HG02610 (cell line): Measurements from ENCODE around the gene KCNK10.

ENCODE experiments used
- ATAC-seq: cut with Tn5 transposase; IDR thresholded peaks from one replicate; pipeline ENCODE4 v1.9.1; 2021; ENCODE audit warnings: mild to moderate bottlenecking, moderate library complexity; ENCODE audit not compliant: unreplicated experiment

Gene KCNK10, protein sequence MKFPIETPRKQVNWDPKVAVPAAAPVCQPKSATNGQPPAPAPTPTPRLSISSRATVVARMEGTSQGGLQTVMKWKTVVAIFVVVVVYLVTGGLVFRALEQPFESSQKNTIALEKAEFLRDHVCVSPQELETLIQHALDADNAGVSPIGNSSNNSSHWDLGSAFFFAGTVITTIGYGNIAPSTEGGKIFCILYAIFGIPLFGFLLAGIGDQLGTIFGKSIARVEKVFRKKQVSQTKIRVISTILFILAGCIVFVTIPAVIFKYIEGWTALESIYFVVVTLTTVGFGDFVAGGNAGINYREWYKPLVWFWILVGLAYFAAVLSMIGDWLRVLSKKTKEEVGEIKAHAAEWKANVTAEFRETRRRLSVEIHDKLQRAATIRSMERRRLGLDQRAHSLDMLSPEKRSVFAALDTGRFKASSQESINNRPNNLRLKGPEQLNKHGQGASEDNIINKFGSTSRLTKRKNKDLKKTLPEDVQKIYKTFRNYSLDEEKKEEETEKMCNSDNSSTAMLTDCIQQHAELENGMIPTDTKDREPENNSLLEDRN

DNA sequence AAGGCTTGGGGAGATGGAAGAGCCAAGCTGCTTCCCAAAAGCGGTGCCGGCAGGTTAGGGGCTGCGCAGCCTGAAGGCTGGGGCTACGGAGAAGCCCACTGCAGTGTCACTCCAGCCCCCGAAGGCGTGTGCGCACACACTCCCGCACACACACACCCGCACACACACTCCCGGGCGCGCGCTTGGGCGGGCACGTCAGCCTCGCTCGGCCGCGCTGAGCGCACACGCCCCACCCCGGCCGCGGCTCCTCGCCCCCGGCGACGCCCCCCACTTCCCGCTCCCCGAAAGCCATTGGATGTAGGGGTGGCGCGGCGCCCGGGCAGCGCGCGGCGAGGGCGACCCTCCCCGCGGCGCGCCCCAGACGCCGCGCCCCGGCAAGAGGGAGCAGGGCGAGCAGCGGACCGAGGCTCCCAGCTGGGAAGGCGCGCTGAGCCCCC is at the start of gene KCNK10:
KCNK10 (minus strand) TSS at position 184 of the 437 bp plus-strand sequence. CDS start 471 bp downstream, outside the sequence.
- peak; percentile 16 for ATAC-seq

DNA sequence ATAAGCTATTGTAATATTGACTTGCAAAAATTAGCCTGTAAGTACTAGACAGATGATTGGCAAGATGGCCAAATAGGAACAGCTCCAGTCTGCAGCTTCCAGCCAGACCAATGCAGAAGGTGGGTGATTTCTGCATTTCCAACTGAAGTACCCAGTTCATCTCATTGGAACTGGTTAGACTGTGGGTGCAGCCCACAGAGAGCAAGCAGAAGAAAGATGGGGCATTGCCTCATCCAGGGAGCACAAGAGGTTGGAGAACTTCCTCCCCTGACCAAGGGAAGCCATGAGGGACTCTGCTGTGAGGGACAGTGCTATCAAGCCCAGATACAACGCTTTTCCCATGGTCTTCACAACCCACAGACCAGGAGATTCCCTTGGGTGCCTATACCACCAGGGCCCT is 46.4 kb upstream of the KCNK10 start:
- ATAC-seq, result no peak

DNA sequence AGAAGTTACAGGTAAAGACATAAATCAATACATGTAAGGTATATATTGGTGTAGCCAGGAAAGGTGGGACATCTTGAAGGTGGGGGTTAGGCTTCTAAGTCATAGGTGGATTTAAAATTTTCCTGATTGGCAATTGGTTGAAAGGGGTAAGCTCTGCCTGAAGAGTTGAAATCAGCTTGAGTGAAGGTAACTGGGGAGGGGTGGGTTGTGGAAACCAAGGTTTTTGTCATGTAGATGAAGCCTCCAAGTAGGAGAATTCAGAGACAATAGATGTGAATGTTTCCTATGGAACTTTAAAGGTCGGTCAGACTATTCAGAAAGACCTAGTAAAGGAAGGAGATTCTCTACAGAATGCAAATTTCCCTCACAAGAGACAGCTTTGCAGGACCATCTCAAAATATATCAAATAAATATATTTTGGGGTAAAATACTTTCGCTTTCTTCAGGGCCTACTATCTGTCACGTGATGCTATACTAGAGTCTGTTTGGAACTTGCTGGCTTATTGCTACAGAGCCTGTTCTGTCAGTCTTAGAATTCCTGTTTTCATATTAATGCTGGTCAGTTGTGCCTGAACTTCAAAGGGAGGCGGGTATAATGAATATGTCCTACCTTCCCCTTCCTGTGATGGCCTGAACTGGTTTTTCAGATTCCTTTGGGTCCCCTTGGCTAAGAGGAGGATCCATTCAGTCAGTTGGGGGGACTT is 41.8 kb upstream of the KCNK10 start:
- no peak for ATAC-seq

DNA sequence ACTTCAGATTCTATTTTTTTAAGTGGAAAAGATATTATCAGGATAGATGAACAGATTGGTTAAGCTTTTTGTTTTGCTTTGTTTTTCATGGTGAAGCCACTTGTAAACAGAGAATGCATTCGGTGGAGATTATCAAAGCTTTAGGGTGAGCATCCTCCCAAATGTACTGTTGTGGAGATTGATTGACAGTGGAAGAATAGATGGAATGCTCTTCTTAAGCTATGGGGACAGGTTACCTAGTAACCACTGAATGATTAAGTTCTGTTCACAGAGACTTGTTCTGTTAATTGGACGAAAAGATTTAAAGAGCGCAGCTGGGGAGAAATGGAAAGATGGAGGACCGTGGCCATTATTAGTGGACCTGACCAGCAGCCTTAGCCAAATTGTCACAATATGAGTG is 40.6 kb upstream of the KCNK10 start:
- ATAC-seq, result no peak

DNA sequence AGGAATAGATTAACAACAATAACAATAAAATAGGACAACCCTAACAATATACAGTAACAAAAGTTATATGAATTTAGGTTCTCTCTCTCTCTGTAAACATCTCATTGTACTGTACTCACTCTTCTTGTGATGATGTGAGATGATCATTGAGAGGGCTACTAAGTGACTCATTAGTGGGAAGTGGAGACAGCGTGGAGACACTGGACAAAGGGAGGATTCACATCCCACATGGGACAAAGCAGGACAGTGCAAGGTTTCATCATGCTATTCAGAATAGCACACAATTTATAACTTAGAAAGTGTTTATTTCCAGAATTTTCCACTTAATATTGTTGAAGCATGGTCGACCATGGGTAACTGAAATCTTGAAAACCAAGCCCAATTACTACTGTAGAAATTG is 36.4 kb upstream of the KCNK10 start:
- no peak for ATAC-seq

DNA sequence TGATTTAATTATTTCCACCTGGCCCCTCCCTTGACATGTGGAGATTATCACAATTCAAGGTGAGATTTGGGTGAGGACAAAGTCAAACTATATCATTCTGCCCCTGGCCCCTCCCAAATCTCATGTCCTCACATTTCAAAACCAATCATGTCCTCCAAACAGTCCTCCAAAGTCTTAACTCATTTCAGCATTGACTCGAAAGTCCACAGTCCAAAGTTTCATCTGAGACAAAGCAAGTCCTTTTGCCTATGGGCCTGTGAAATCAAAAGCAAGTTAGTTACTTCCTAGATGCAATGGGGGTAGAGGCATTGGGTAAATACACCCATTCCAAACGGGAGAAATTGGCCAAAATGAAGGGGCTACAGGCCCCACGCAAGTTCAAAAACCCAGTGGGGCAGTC is 31.3 kb upstream of the KCNK10 start:
- ATAC-seq, result no peak

DNA sequence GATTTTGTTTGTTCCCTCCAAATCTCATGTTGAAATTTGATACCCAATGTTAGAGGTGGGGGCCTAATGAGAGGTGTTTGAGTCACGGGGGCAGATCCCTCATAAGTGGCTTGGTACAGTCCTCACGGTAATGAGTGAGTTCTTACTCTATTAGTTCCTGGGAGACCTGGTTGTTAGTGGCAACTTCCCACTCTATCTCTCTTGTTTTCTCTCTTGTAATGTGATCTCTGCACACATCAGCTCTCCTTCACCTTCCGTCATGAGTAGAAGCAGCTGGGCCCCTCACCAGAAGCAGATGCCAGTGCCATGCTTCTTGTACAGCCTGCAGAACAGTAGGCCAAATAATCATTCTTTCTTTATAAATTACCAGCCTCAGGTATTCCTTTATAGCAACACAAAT is 29.6 kb upstream of the KCNK10 start:
- no peak for ATAC-seq

DNA sequence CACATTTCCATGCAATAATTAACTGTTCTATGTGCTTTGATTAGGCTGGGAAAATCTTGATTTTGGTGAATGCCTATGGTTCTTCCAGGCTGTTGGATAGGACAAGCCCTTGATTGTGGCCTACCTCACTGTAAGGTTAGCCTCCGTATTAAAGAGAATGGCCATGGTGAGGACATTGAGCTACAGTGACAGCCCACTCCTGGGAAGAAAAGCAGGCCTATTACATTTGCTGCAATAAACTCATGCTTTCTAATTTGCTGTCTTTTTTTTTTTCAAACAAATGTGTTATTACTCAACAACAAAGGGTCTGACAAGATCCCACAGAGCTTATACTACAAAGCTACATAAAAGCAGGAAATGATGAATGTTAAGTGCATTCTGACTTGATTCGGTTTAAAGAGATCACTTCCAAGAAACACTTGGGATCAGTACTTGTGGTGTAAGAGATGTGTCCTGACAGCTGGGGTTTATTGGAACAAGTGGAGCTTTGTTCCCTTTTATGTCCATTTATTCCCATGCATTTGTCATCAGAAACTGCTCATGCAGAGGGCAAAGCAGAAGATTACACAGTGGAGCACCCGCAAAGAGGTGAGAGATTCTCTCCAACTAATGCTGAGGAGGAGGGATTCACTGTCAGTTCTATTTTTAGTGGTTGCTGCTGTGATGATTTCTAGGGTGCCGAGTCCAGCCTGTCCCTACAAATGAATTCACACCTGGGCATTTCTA is 29.1 kb upstream of the KCNK10 start:
- ATAC-seq, result no peak

DNA sequence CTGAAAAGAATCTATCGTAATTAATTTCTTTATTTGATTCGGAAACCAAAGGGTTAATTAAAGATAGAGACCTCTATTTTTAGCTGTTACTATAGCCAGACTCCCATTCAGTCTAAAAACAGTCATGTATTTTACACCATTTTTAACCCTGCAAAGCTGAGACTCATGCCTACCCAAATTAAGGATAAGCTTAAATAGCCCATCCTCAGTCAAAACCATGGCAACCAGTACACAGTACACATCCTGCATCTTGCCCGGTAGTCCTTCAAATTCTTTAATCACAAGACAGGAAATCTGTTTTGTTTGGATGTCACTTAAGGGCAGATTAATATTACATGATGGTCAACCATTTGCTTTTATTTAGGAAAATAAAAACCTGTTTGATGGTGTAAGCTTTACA is 25.5 kb upstream of the KCNK10 start:
- no peak for ATAC-seq

DNA sequence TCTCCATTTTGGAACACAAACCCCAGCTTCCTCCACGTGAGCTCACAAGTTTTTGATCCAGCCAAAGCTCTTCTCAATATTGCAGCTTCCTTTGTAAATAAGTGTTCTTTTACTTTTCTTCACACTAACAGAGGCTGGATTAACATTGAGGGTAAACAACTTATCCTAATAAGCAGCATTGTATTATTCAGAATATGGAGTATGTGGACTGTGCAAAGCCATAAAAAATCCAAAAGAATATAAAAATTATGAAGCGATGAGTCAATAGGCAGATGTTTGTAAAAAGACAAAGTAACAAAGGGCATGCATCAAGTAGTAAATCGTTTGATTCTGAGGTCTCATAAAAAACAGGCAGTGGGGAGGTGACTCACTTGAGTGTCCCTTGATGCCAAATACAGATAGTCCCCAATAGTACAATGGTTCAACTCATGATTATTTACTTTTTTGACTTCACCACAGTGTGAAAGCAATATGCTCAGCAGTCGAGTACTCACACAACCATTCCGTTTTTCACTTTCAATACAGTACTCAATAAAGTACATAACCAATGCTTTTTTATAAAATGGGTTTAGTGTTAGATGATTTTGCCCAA is 23.1 kb upstream of the KCNK10 start:
- no peak for ATAC-seq

DNA sequence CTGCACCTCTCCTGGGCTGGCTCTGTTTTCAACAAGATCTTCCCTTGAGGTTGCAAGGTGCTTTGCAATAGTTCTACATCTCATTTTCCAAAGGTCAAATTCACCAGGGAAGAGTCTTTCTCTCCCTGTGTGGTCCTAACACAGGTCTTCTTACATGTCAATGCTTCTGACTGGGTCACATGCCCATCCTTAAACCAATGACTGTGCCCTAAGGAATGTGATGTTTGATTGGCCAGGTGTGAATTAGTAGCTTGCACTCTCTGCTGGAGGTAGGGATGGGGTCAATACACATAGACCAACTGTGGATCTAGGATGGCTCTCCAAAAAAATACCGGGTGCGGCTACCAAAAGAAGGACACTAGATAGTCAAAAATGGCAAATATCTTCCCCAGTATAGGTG is 19.9 kb upstream of the KCNK10 start:
- ATAC-seq, result no peak

DNA sequence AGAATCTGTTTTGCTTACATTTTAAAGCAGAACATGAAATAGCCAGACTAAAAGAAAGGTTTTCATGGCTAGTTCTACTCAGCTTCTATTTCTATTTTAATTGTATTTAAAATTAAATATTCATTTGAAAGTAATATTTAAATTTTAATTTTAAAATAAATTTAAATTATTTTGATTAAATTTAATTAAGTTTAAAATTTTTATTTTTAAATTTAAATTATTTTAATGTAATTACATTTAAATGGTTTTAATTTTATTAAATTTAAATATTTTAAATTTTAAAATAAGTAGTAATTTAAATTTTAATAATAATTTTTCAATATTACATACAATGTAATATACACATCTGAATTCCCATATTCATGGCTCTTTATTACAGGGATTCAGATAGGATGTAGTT is 17.3 kb upstream of the KCNK10 start:
- no peak for ATAC-seq

DNA sequence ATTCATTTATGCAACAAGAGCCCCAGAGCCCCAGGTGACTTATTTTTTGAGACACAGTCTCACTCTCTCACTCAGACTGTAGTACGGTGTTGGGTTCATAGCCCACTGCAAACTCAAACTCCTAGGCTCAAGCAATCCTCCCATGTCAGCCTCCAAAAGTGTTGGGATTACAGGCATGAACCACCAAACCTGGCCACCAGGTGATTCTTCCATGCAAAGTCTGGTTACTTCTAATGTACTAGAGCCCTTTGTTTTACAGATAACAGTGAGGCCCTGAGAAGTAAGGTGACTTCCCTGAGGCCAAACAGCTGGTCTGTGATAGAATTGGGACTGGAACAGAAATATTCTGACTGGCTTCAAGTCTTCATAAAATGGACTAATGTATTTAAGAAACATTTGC is 10.0 kb upstream of the KCNK10 start:
- ATAC-seq, result no peak

DNA sequence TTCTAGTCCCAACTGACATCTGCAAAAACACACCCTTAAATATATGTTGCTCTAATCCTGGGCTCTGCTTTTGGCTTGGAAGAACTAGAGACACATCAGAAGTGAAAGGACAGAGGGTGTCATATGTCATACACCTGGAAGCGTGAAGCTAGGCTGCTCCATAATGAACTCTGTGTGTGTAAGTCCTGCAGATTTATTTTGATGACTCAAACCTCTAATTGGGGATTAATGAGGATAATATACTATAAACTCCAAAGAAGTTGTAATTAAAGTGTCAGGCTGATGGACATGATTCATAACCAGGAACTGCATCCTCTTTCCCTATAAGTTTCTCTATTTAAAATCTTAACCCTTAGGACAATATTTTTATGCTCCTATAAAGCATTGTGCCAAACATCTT is 4.4 kb upstream of the KCNK10 start:
- no peak for ATAC-seq

DNA sequence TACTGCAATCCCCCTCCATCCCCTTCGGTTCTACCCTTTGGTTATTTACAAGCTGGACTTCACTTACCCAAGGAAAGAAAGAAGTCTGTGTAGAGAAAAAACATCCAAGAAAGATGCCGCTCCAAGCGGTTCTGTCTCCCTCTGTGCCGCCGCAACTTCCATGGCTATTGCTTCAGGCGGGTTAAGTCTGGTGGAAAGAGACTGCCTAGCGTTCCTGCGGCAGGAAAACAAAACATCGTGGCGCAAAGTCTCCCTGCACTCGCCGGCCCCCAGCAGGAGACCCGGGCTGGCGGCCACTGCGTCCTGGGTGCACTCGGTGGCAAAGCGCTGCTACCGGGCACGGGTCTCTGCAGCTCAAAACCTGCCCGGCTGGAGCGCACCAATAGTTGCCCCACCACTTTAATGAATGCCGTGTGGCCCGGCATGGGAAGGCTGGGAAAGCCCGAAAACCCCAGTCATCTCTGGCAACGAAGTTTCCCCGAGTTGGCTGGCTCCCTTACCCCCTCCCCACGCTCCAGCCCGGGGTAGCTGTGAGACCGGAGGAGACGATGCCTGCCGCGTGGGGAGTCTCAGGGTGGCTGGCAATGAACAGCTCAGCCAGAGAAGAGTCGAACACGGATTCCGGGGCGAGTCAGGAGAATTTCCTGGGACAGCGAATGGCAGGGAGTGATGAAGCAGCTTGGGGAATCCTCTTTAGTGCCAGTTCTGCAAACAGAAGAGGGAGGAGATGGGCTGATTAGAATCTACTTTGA is 3.5 kb upstream of the KCNK10 start:
- ATAC-seq, result no peak

DNA sequence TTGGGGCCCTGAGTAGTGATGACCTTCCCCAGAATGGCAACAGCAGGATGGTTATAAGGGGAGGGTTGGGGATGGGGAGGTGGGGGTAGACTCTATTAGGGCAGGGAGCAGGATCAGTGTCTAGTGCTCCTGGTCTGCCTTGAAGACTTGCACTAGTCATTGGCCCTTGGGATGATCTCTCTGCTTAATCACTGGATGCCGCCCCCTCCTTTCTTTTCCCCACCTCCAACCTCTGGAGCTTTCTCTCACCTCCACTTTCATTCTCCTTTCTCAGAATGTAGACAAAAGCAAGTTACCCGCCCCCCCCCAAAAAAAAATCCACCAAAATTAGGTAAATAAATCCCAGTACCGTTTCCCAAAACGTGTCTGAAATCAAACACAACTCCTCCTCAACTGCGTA is 2.8 kb upstream of the KCNK10 start:
- ATAC-seq, result no peak

DNA sequence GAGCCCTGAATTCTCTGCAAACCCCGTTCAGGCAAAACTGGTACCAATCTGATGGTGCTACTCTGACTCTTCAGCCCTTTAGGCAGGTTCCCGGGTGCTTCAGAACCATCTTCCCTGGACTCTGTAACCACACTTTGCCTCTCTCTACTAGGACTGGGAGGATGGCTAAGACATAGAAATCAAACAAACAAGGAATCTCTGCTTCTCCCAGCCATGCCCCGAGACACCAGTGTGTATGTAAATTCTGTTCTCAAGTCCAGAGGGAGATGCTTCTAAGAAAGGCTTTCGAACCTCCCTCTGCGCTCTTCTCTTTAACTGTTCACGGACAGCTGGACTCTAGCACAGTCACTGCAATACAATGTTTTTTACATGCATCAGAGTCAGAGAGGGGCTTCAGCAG is 1.9 kb upstream of the KCNK10 start:
- no peak for ATAC-seq

DNA sequence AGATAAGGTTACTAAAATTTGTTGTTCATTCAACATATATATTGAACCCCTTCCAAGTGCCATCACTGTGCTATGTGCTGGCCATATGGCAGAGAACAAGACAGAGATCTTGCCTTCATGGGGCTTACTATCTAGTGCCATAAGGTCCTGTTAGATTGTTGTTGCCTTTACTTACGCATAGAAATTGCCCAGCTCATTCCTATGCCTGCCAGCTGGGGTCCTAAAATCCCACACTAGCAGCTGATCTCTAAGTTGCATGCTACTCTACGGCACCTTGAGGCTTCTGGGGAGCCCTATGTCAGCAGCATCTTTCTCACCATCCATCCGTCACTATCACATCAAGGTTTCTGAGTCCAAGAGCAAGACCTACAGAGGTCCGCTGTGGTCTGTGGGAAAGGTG is 1.4 kb upstream of the KCNK10 start:
- no peak for ATAC-seq

DNA sequence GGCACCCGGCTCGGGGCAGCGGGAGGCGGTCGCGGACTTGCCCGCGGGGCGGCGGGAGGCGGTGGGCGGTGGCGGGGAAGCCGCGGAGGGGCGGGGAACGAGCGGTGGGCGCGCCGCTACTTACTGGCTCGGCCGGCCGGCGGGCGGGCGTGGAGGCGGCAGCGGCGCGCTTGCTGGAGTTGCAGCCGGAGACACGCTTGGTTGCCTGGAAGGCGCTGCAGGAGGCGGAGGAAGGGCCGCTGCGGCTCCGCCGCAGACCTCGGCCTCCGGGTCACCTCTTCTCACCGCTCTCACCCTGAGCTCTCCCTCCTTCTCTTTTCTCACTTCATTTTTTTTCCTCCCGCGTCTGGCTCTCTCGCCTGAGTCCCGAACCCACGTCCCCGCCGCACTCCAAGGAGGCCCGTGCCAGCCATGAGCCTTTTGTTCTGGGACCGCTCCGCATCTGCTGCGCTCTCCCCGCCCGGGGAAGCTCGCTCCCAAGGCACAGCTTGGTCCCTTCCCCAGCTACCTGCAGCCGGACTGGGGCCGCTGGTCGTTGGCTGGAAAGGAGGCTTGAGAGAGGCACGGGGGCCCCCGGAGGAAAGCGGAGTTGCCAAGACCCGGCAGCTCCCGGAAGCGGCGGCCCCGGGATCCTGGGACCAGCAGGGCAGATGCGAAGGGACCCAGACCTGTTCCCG is 592 bp upstream of the KCNK10 start:
- peak; percentile 93 for ATAC-seq
